ENCODE data around the gene PCSK6. TPM values are rescaled to one million over a fixed set of nuclear protein-coding genes. Genes with fewer than 3 reads are reported as not detected.
A peak's percentile ranks its signal among the peaks of the same experiment; 100 is the strongest.

PCSK6 gene
- total RNA-seq, 1 donor from 2014 or later = 0.40 TPM

DNA sequence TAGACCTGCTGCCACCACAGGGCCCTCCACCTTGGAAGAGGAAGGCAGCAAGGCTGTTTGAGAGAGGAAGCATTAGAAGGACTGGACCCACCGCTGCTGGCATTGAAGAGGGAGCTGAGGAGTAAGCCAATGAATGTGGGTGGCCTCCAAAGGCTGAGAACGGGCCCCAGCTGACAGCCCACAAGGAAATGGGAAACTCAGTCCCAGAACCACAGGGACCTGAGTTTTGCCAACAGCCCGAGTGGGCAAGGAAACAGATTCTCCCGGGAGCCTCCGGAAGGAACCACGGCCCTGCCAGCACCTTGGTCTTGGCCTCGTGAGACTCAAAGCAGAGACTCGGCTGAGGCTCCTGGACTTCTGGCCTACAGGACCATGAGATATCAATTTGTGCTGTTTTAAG is 99.0 kb downstream of the PCSK6 start:
- Mint-ChIP-seq H3K4me3 (ENCODE audit: unreplicated experiment) (no peak overlapping the region), H3K4me1 (ENCODE audit: low read depth) (no peaks in the 10 kb centered on the region), H3K9me3 (ENCODE audit: low read depth) (no peaks in the 10 kb centered on the region), H3K27ac (ENCODE audit: unreplicated experiment) (no peak overlapping the region), H3K36me3 (ENCODE audit: low read depth) (peaks cover 2% of the 10 kb centered on the region), H3K27me3 (ENCODE audit: low read depth) (peaks cover 10% of the 10 kb centered on the region)
- TF ChIP-seq, protein P1, sequence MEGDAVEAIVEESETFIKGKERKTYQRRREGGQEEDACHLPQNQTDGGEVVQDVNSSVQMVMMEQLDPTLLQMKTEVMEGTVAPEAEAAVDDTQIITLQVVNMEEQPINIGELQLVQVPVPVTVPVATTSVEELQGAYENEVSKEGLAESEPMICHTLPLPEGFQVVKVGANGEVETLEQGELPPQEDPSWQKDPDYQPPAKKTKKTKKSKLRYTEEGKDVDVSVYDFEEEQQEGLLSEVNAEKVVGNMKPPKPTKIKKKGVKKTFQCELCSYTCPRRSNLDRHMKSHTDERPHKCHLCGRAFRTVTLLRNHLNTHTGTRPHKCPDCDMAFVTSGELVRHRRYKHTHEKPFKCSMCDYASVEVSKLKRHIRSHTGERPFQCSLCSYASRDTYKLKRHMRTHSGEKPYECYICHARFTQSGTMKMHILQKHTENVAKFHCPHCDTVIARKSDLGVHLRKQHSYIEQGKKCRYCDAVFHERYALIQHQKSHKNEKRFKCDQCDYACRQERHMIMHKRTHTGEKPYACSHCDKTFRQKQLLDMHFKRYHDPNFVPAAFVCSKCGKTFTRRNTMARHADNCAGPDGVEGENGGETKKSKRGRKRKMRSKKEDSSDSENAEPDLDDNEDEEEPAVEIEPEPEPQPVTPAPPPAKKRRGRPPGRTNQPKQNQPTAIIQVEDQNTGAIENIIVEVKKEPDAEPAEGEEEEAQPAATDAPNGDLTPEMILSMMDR (IDR thresholded peaks at IDR 0.05) = no peak
- peak; percentile 68 for DNase-seq (ENCODE audit: low spot score)

DNA sequence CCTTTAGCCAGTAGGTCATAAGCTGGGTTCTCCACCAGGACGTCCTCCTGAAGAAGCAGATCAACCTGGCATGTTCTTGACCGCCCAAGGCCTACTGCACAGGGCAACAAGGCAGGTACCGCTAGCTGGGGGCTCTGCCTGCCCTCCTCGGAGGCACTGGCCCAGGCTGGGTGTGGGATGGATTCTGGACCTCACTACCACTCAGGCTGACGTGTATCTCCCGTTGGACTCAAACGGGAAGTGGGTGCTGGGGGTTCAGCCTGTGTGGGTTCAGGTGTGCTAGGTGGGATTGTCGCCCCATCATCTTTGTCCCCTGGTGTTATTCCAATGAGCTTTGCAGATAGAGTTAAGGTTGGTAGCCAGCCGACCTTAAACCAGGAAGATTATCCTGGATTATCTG is 99.4 kb downstream of the PCSK6 start:
- no peaks in the 10 kb centered on the region for H3K4me1 Mint-ChIP-seq (ENCODE audit: low read depth)
- H3K27ac Mint-ChIP-seq (ENCODE audit: unreplicated experiment) = peak overlapping the region; percentile 34
- no peaks in the 10 kb centered on the region for H3K9me3 Mint-ChIP-seq (ENCODE audit: low read depth)
- H3K36me3 Mint-ChIP-seq (ENCODE audit: low read depth) = peaks cover 2% of the 10 kb centered on the region
- peak; percentile 82 for DNase-seq (ENCODE audit: low spot score)
- TF ChIP-seq, protein P1 (IDR thresholded peaks at IDR 0.05) = no peak
- no peak overlapping the region for H3K4me3 Mint-ChIP-seq (ENCODE audit: unreplicated experiment)
- peaks cover 9% of the 10 kb centered on the region for H3K27me3 Mint-ChIP-seq (ENCODE audit: low read depth)

DNA sequence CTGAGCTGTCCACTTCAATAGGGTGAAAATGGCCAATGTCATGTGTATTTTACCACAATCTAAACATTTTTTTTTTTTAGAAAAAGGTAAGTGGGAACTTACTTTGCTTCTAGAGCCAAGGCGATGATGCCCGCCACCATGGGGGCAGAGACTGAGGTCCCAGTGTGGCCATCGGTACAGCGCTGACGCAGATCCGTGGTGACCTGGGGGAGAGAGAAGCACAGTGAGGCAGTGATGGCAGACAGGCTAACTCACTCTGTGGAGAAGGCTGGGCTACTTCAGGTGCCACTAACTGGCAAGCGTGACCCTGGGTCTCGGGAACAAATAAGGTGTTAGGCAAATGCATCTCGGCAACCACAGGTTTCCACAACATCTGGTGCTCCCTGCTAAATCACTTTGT is 100.1 kb downstream of the PCSK6 start:
- no peak for DNase-seq (ENCODE audit: low spot score)
- Mint-ChIP-seq H3K27me3 (ENCODE audit: low read depth) (peaks cover 8% of the 10 kb centered on the region), H3K9me3 (ENCODE audit: low read depth) (no peaks in the 10 kb centered on the region), H3K4me3 (ENCODE audit: unreplicated experiment) (no peak overlapping the region), H3K36me3 (ENCODE audit: low read depth) (peaks cover 2% of the 10 kb centered on the region), H3K4me1 (ENCODE audit: low read depth) (no peaks in the 10 kb centered on the region), H3K27ac (ENCODE audit: unreplicated experiment) (no peak overlapping the region)
- TF ChIP-seq, protein P1 (IDR thresholded peaks at IDR 0.05) = no peak

DNA sequence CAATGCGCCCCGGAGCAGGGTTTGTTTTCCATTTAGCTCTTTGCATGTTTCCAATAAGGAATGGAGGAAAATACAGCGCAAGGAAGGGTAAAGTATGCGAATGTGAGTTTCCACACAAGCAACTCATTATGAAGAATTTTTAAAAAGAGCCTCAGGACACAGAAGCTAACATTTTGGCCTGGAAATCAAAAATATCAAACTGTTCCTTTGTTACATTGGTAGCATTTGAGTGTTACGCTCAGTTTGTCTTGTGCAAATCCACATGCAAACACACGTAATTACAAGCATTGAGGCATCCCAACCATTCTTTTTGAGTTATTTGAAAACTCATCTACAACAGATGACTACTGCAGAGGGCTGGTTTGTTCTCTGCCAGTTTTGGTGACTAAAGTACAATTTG is 101.5 kb downstream of the PCSK6 start:
- no peaks in the 10 kb centered on the region for H3K9me3 Mint-ChIP-seq (ENCODE audit: low read depth)
- no peaks in the 10 kb centered on the region for H3K4me1 Mint-ChIP-seq (ENCODE audit: low read depth)
- peaks cover 2% of the 10 kb centered on the region for H3K36me3 Mint-ChIP-seq (ENCODE audit: low read depth)
- TF ChIP-seq, protein P1 (IDR thresholded peaks at IDR 0.05) = no peak
- H3K27ac Mint-ChIP-seq (ENCODE audit: unreplicated experiment) = no peak overlapping the region
- peaks cover 5% of the 10 kb centered on the region for H3K27me3 Mint-ChIP-seq (ENCODE audit: low read depth)
- no peak for DNase-seq (ENCODE audit: low spot score)
- H3K4me3 Mint-ChIP-seq (ENCODE audit: unreplicated experiment) = no peak overlapping the region

DNA sequence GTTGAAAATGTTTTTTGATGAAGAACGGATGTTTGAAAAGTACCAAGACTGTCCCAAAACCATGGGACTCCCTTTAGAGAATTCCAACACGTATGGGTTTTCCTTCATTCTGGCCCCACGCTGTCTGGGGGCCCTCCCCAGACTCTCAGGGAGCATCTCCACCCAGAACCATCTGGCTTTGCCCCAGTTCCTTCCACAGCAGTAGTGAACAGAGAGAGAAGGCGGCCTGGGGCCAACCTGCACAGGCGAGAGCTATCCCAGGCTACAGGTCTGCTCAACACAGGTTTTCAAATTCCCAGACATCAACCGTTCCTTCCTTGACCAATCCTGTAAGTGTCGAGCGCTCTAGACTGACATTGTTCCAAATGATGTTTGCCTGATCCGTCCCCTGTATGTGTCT is 101.9 kb downstream of the PCSK6 start:
- TF ChIP-seq, protein P1 (IDR thresholded peaks at IDR 0.05) = no peak
- H3K9me3 Mint-ChIP-seq (ENCODE audit: low read depth) = no peaks in the 10 kb centered on the region
- H3K27me3 Mint-ChIP-seq (ENCODE audit: low read depth) = peaks cover 4% of the 10 kb centered on the region
- peaks cover 2% of the 10 kb centered on the region for H3K36me3 Mint-ChIP-seq (ENCODE audit: low read depth)
- no peaks in the 10 kb centered on the region for H3K4me1 Mint-ChIP-seq (ENCODE audit: low read depth)
- DNase-seq (ENCODE audit: low spot score) = no peak
- no peak overlapping the region for H3K27ac Mint-ChIP-seq (ENCODE audit: unreplicated experiment)
- no peak overlapping the region for H3K4me3 Mint-ChIP-seq (ENCODE audit: unreplicated experiment)
